Stimulated activated naive B cell treated with anti-CD40 and anti-IgM and Interleukin-4, amounts not matched to agents 10 μg/mL and 1 μg/mL and 100 μg/mL, for 72 hours (primary cell): ENCODE data around the gene DFFA.
A peak's percentile ranks its signal among the peaks of the same experiment; 100 is the strongest.
"Not testable (repeated sequence)": the region's sequence is repeated elsewhere in the genome, so short reads cannot be mapped to it uniquely, and the experiment has no call there.

Experiments used
- ATAC-seq, 2 donors: fragments of 150-1000 bp; cut with Tn5 transposase; replicated peaks; 2 replicates each; pipeline ENCODE4 v1.10.0; 2021; ENCODE audit warnings: moderate library complexity in 1 of 2
- DNase-seq: peaks from one replicate; pipeline ENCODE4 v3.0.0; 2021
- H3K27ac Mint-ChIP-seq: one replicate; pipeline ENCODE4 v1.8.0; 2022; ENCODE audit warnings: mild to moderate bottlenecking, mixed read lengths
- H3K27me3 Mint-ChIP-seq, 2 donors: one replicate each; pipeline ENCODE4 v1.8.0; 2022; ENCODE audit warnings: mixed read lengths in 2 of 2
- H3K36me3 Mint-ChIP-seq, 2 donors: one replicate each; pipeline ENCODE4 v1.8.0; 2022; ENCODE audit warnings: mixed read lengths in 2 of 2, mild to moderate bottlenecking in 1 of 2
- H3K4me1 Mint-ChIP-seq, 2 donors: one replicate each; pipeline ENCODE4 v1.8.0; 2022; ENCODE audit warnings: mixed read lengths in 2 of 2, mild to moderate bottlenecking in 1 of 2
- H3K4me3 Mint-ChIP-seq, 2 donors: one replicate each; pipeline ENCODE4 v1.8.0; 2022; ENCODE audit warnings: mild to moderate bottlenecking in 2 of 2, mixed read lengths in 2 of 2, moderate library complexity in 1 of 2
- H3K9me3 Mint-ChIP-seq, 2 donors: one replicate each; pipeline ENCODE4 v1.8.0; 2022; ENCODE audit warnings: mixed read lengths in 2 of 2, mild to moderate bottlenecking in 1 of 2

Gene DFFA

DNA sequence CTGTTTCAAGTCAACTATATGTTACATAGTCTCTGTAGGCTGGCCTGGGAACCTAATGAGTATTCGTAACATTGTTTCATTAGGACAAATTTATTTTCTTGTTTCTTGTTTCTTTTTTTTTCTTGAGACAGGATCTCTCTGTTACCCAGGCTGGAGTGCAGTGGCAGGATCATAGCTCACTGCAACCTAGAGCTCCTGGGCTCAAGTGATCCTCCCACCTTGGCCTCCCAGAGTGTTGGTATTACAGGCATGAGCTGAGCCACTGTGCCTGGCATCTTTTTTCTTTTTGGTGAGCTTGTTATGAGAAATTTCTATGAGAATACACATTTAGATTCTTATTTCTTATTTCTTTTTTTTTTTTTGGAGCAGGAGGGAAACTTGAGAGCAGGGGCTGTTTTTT lies 35.3 kb downstream of the DFFA start:
- Mint-ChIP-seq H3K36me3 (peaks cover 4 to 14% of the 10 kb centered on the region in 2 donors), H3K4me3 (no peak overlapping the region), H3K9me3 (no peaks in the 10 kb centered on the region), H3K27ac (no peak overlapping the region), H3K4me1 (peaks cover 14 to 15% of the 10 kb centered on the region in 2 donors), H3K27me3 (no peaks in the 10 kb centered on the region)
- DNase-seq (no peak), ATAC-seq (no peak)

DNA sequence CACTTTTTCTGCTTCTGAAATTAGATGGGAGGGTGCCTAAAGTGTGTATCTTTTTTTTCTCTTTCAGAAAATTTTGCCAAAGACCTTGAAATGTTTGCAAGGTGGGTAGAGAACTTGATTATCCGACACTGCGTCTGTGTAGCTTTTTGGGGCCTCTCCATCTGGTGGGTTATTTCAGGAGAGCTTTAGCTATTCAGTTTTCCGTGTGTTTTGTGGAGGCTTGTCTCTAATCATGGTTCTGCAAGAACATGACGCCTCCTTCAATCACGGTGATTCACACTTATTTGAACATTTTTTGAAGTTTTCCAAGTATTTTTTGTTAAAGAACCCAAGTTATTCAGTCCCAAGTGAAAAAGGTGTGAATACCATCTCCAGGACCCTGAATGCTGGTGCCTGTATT lies 37.7 kb downstream of the DFFA start:
- Mint-ChIP-seq H3K4me3 (no peak overlapping the region), H3K4me1 (peaks cover 23 to 32% of the 10 kb centered on the region in 2 donors), H3K9me3 (no peaks in the 10 kb centered on the region), H3K27ac (no peak overlapping the region), H3K36me3 (peaks cover 3 to 9% of the 10 kb centered on the region in 2 donors), H3K27me3 (no peaks in the 10 kb centered on the region)
- DNase-seq (no peak), ATAC-seq (no peak)

DNA sequence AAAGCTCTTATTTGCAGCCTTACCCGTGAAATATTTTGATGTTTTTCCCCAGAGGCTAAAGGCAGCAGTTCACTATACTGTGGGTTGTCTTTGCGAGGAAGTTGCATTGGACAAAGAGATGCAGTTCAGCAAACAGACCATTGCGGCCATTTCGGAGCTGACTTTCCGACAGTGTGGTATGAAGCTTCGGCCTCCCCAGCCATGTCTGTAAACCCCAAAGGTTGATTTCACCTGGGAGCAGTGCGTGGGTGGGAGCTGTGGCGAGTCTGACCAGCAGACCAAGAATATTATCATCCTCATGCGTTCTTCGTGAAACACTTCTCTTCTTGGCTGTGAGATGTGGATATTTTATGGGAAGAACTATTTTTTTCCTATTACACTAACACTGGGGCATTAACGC lies 38.5 kb downstream of the DFFA start:
- H3K4me3 Mint-ChIP-seq = no peak overlapping the region
- peaks cover 23 to 33% of the 10 kb centered on the region in 2 donors for H3K4me1 Mint-ChIP-seq
- ATAC-seq = no peak
- no peaks in the 10 kb centered on the region for H3K27me3 Mint-ChIP-seq
- no peak overlapping the region for H3K27ac Mint-ChIP-seq
- H3K36me3 Mint-ChIP-seq = peaks cover 3 to 9% of the 10 kb centered on the region in 2 donors
- DNase-seq = no peak
- H3K9me3 Mint-ChIP-seq = no peaks in the 10 kb centered on the region

DNA sequence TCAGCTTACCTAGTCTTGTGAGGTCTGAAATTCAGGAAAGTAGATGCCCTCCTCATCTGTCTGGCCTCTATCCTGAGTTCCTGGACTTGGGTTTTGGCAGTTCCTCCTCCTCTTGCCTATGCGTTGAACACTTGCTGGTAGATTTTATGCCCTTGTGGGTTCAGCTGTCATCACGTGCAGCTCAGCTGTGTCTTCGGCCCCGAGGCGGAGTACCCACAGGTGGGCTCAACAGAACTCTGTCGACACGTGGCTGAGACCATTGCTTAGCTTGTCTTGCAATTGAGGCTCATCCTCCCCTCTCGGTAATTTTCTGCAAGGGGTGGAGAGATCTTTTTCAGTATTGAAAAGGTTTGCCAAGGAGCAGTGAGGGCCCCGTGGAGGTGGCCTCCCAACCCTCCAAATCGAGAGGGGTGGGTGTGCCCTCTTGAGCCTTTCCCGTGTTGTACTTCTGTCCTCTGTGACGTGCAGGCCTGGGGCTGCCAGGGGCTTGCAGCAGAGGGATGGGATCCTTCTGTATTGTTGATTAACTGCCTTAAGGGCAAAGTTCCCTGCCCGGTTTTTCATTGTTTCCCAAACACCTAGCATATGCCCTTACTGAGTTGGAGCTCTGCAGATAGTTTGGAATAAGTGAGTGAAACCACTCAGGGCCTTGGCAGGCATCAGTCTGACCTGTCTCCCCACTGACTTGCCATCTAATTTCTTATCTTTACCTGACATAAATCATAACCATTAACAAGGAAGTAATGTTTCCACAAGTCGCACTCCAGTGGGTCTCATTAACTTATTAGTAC lies 39.2 kb downstream of the DFFA start:
- H3K9me3 Mint-ChIP-seq = no peaks in the 10 kb centered on the region
- peaks cover 3 to 9% of the 10 kb centered on the region in 2 donors for H3K36me3 Mint-ChIP-seq
- H3K27me3 Mint-ChIP-seq = no peaks in the 10 kb centered on the region
- ATAC-seq = peak in 1 of 2 donors; percentile 26
- peaks cover 23 to 37% of the 10 kb centered on the region in 2 donors for H3K4me1 Mint-ChIP-seq
- peak overlapping the region; percentile 47 for H3K27ac Mint-ChIP-seq
- DNase-seq = no peak
- peak overlapping the region in 1 of 2 donors; percentile 17 for H3K4me3 Mint-ChIP-seq

DNA sequence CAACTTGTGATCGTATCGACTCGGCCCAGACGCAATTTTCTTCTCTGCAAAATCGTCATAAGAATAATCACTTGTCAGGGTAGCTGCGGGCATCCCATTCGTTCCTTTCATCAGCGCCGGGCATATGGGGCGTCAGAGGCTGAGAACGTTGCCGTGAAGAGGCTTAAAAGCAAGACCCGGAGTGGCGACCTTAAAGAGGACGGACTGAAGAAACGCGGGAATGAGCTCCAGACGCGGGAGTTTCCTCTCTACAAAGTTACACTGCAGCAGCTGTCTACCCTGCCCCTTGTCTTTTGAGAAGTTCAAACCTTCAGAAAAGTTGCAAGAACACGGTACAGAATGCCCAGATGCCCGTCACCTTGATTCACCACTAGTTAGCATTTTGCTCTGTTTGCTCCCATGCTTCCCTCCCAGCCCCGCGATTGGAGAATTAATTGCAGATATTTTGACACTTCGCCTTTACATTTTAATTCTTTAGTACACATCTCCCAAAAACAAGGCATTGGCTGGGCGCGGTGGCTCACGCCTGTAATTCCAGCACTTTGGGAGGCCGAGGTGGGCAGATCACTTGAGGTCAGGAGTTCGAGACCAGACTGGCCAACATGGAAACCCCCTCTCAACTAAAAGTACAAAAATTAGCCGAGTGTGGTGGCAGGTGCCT lies 41.1 kb downstream of the DFFA start:
- H3K4me1 Mint-ChIP-seq = peaks cover 23 to 40% of the 10 kb centered on the region in 2 donors
- H3K27ac Mint-ChIP-seq = peak overlapping the region; percentile 99
- no peak for DNase-seq
- H3K4me3 Mint-ChIP-seq = peak overlapping the region; percentile 95 to 98
- H3K27me3 Mint-ChIP-seq = no peaks in the 10 kb centered on the region
- H3K9me3 Mint-ChIP-seq = no peaks in the 10 kb centered on the region
- ATAC-seq = peak; percentile 4 to 10
- peaks cover 3 to 5% of the 10 kb centered on the region in 2 donors for H3K36me3 Mint-ChIP-seq

DNA sequence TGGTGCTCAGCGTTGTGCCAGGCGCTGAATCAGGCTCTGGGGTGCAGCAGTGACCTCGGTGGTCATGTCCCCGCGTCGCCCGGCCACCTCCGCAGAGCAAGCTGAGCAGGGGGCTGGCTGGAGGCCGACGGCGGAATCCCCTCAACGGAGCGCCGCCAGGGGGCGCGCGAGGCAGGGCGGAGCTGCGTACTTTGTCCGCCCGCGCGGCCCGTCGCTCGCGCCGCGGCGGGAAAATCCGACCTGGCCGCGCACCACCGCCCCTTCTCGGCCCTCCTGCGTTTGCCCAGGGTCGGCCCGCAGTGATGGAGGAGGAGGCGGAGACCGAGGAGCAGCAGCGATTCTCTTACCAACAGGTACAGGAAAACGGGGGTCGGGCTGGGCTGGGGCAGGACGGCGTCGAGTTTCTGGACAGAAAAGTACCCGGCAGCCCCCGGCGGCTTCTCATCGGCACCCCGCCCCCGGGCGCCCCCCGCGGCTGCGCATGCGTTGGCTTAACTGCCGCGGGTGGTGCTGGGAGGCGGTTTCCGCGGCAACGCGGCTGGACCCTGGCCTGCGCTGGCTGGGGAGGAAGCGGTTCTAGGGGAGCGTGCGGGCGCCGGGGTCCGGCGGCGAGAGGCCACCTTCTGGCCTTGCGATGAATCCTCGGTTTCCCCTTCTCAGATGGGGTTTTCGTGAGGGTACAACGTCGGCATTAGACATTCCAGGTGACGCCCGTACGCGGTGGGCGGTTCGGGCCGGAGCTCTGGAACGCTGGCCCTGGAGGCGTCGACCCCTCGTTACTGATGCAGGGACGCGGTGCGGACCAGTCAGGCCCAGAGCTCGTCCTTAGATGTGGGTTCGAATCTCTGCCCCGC lies 41.9 kb downstream of the DFFA start, which contains the start of gene CENPS:
Gene CENPS, plus strand, starts transcription at position 218 of the 854 bp plus-strand sequence. Its CDS starts 85 bp downstream, at position 303.
- H3K4me3 Mint-ChIP-seq = peak within 1 kb of the TSS; percentile 95 to 98
- H3K27ac Mint-ChIP-seq = peak within 1 kb of the TSS; percentile 99
- peaks cover 3 to 5% of the 10 kb centered on the region in 2 donors for H3K36me3 Mint-ChIP-seq
- no peaks in the 10 kb centered on the region for H3K9me3 Mint-ChIP-seq
- H3K4me1 Mint-ChIP-seq = peaks cover 23 to 40% of the 10 kb centered on the region in 2 donors
- no peaks in the 10 kb centered on the region for H3K27me3 Mint-ChIP-seq
- ATAC-seq = peak; percentile 85 to 90
- DNase-seq = peak; percentile 83

DNA sequence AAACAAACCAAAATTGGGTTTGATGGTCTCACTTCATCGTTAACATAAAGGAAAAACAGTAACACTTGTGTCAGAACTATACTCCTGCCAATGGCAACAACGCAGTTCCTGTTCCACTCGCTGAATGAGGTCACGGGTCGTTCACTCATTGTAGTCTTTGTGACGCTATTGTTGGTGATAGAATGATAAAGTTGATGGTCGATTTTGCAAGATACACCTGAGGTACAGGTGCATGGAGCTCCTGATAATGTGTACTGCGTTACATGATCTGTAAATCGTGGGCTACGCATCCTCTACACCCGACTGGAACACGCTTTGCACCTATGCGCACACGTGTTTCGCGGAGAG lies 42.5 kb downstream of the DFFA start:
- H3K27ac Mint-ChIP-seq = peak overlapping the region; percentile 99
- H3K9me3 Mint-ChIP-seq = no peaks in the 10 kb centered on the region
- H3K4me3 Mint-ChIP-seq = peak overlapping the region; percentile 95 to 98
- DNase-seq = no peak
- H3K4me1 Mint-ChIP-seq = peaks cover 23 to 40% of the 10 kb centered on the region in 2 donors
- H3K27me3 Mint-ChIP-seq = no peaks in the 10 kb centered on the region
- ATAC-seq = peak; percentile 4 to 9
- H3K36me3 Mint-ChIP-seq = peaks cover 3 to 5% of the 10 kb centered on the region in 2 donors

DNA sequence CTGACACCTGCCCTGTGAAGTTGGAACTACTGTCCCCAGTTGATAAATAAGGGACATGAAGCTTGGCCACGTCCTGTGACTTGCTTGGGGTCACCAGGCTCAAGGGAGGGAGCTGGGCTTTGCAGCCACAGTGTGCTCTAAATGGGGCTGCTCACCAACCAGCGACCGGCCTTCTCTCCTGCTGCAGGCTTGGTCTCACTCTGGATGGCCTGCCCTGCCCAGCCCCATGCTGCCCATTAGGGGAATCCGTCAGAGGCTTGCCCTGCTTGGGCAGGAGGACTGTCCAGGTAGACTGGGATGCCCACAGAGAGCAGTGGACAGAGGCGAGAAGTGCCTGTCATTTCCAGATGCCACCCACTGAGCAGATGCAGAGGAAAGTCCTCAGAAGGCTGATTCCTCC lies 43.3 kb downstream of the DFFA start:
- DNase-seq = no peak
- H3K27me3 Mint-ChIP-seq = no peaks in the 10 kb centered on the region
- H3K9me3 Mint-ChIP-seq = no peaks in the 10 kb centered on the region
- peak overlapping the region; percentile 42 for H3K27ac Mint-ChIP-seq
- no peak for ATAC-seq
- H3K36me3 Mint-ChIP-seq = peaks cover 0 to 1% of the 10 kb centered on the region in 2 donors
- H3K4me3 Mint-ChIP-seq = no peak overlapping the region
- H3K4me1 Mint-ChIP-seq = peaks cover 22 to 37% of the 10 kb centered on the region in 2 donors

DNA sequence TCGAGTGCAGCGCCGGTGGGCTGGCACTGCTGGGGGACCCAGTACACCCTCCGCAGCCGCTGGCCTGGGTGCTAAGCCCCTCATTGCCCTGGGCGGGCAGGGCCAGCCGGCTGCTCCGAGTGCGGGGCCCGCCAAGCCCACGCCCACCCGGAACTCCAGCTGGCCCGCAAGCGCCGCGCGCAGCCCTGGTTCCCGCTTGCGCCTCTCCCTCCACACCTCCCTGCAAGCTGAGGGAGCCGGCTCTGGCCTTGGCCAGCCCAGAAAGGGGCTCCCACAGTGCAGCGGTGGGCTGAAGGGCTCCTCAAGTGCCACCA lies 45.8 kb downstream of the DFFA start:
- H3K9me3 Mint-ChIP-seq, H3K4me3 Mint-ChIP-seq, H3K27ac Mint-ChIP-seq, DNase-seq, H3K27me3 Mint-ChIP-seq, H3K36me3 Mint-ChIP-seq, ATAC-seq: not testable (repeated sequence)
- H3K4me1 Mint-ChIP-seq = peaks cover 11 to 22% of the 10 kb centered on the region in 2 donors

DNA sequence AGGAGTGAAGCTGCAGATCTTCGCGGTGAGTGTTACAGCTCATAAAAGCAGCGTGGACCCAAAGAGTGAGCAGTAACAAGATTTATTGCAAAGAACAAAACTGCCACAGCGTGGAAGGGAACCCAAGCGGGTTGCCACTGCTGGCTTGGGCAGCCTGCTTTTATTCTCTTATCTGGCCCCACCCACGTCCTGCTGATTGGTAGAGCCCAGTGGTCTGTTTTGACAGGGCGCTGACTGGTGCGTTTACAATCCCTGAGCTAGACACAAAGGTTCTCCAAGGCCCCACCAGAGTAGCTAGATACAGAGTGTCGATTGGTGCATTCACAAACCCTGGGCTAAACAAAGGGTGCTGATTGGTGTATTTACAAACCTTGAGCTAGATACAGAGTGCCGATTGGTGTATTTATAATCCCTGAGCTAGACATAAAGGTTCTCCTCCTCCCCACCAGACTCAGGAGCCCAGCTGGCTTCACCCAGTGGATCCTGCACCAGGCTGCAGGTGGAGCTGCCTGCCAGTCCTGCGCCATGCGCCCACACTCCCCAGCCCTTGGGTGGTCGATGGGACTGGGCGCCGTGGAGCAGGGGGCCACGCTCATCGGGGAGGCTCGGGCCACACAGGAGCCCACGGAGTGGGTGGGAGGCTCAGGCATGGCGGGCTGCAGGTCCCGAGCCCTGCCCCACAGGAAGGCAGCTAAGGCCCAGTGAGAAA lies 46.3 kb downstream of the DFFA start:
- H3K4me3 Mint-ChIP-seq, H3K9me3 Mint-ChIP-seq, H3K27me3 Mint-ChIP-seq, H3K36me3 Mint-ChIP-seq, H3K27ac Mint-ChIP-seq, ATAC-seq, DNase-seq: not testable (repeated sequence)
- peaks cover 6 to 17% of the 10 kb centered on the region in 2 donors for H3K4me1 Mint-ChIP-seq

DNA sequence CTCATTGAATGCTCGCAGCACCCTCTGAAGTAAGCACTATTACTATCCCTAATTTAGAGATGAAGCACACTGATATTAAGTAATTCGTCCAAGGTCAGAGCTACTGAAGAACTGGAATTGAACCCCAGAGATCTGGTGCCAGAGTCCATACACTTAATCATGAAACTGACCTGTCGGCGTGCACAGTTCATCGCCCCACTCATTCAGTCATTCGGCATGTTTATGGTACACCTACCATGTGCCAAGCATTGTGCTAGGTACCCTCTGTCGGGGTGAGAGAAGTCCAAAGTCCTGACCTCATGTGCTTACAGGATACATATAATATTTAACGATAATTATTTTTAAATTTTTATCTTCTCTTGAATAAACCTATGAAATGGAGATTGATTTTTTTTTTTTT lies 47.7 kb downstream of the DFFA start:
- no peak overlapping the region for H3K4me3 Mint-ChIP-seq
- peaks cover 2 to 8% of the 10 kb centered on the region in 2 donors for H3K4me1 Mint-ChIP-seq
- no peaks in the 10 kb centered on the region for H3K27me3 Mint-ChIP-seq
- no peak for ATAC-seq
- H3K36me3 Mint-ChIP-seq = peaks cover 13 to 14% of the 10 kb centered on the region in 2 donors
- no peak overlapping the region for H3K27ac Mint-ChIP-seq
- no peaks in the 10 kb centered on the region for H3K9me3 Mint-ChIP-seq
- DNase-seq = no peak

DNA sequence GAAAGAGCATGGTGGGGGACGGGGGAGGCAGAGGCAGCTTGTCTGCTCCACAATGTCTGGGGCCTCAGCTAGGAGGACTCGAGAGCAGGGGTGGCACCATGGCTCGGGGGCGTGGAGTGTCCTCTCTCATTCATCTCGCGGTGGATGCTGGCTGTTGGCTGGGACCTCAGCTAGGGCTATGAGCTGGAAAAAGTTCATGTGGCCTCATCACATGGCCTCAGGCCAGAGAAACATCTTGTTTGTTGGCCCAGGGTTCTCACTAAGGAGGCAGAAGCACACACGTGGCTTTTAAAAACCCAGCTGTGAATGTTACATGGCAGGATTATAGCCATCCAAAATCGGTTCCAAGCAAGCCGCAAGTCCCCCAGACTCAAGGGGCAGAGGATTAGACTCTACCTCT lies 48.3 kb downstream of the DFFA start:
- H3K9me3 Mint-ChIP-seq = no peaks in the 10 kb centered on the region
- no peaks in the 10 kb centered on the region for H3K27me3 Mint-ChIP-seq
- H3K36me3 Mint-ChIP-seq = peaks cover 18 to 19% of the 10 kb centered on the region in 2 donors
- H3K4me3 Mint-ChIP-seq = no peak overlapping the region
- no peak overlapping the region for H3K27ac Mint-ChIP-seq
- no peak for DNase-seq
- H3K4me1 Mint-ChIP-seq = peaks cover 2 to 6% of the 10 kb centered on the region in 2 donors
- ATAC-seq = no peak

DNA sequence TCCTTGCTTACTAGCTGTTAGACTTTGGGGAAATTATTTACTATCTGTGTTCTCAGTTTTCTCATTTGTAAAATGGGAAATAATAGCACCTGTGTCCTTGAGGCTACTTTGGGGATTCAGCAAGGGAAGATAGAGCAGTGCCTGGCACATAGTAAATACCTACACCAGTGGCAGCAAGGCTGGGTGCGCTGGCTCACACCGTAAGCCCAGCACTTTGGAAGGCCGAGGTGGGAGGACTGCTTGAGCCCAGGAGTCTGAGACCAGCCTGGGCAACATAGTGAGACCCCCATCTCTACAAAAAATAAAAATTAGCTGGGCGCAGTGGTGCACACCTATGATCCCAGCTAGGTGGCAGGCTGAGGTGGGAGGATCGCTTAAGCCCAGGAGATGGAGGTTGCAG lies 50.7 kb downstream of the DFFA start:
- no peaks in the 10 kb centered on the region for H3K4me1 Mint-ChIP-seq

DNA sequence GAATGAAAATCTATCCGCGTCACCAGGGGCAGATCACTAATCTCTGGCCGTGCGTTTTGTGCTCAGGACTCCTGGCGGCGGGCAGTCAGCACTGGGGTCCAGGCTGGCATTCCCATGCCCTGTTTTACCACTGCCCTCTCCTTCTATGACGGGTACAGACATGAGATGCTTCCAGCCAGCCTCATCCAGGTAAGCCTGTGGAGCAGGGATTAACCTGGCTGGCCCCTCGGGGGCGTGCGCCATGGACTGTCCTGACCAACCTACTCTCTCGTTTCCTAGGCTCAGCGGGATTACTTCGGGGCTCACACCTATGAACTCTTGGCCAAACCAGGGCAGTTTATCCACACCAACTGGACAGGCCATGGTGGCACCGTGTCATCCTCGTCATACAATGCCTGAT lies 53.0 kb downstream of the DFFA start:
- DNase-seq = no peak
- peak overlapping the region; percentile 51 for H3K27ac Mint-ChIP-seq
- H3K36me3 Mint-ChIP-seq = peaks cover 48 to 58% of the 10 kb centered on the region in 2 donors
- ATAC-seq = no peak
- H3K27me3 Mint-ChIP-seq = no peaks in the 10 kb centered on the region
- no peak overlapping the region for H3K4me3 Mint-ChIP-seq
- H3K9me3 Mint-ChIP-seq = no peaks in the 10 kb centered on the region
- H3K4me1 Mint-ChIP-seq = peaks cover 5 to 12% of the 10 kb centered on the region in 2 donors

More for the DNA sequence above, 50.7 kb downstream of the DFFA start:
- no peak for ATAC-seq
- H3K4me3 Mint-ChIP-seq = no peak overlapping the region
- H3K36me3 Mint-ChIP-seq = peaks cover 32 to 39% of the 10 kb centered on the region in 2 donors
- DNase-seq = no peak
- H3K9me3 Mint-ChIP-seq = no peaks in the 10 kb centered on the region
- H3K27ac Mint-ChIP-seq = peak overlapping the region; percentile 5
- no peaks in the 10 kb centered on the region for H3K27me3 Mint-ChIP-seq
